IMR-90 (cell line): ENCODE results near the gene CTNNA2. TPM values are rescaled to one million over a fixed set of nuclear protein-coding genes. Genes with fewer than 3 reads are reported as not detected.
A peak's percentile ranks its signal among the peaks of the same experiment; 100 is the strongest.

Experiments
- ATAC-seq: fragments of 200-7000 bp; cut with Tn5 transposase; 2 replicates; pipeline ENCODE4 v1.9.1; 2020; ENCODE audit warnings: low read depth, mild to moderate bottlenecking, moderate library complexity
- BruUV-seq: library from RNA; stranded (reverse); fragments of 400-500 nt; replicated peaks from 2 replicates; lab custom pipeline; 2021; lab: Mats Ljungman, UMichigan
- CTCF ChIA-PET: fragments of 300-600 bp; formaldehyde crosslinking; extraction: SDS; loops from one replicate; lab custom pipeline; 2021; ENCODE audit warnings: antibody characterized with exemption; lab: Yijun Ruan, JAX
- POLR2A ChIA-PET: fragments of 300-600 bp; sonication (Branson Sonifier 250); formaldehyde crosslinking; loops from one replicate; lab custom pipeline; 2022; ENCODE audit warnings: antibody characterized with exemption; ENCODE audit not compliant: unreplicated experiment; lab: Charles Lee
- DNase-seq: peaks from one replicate; pipeline ENCODE4 v3.0.0; 2013
- H2AFZ ChIP-seq: replicated peaks from 2 replicates; pipeline ENCODE3; 2013; ENCODE audit warnings: low read length, mild to moderate bottlenecking; ENCODE audit not compliant: poor library complexity
- H2AK5ac ChIP-seq: 2 replicates; pipeline ENCODE4 v1.6.1; 2013; ENCODE audit warnings: low read depth, low read length, inconsistent platforms
- H2AK9ac ChIP-seq: replicated peaks from 2 replicates; pipeline ENCODE3; 2013; ENCODE audit warnings: mild to moderate bottlenecking, low read depth, low read length, moderate library complexity; ENCODE audit not compliant: poor library complexity
- H2BK120ac ChIP-seq: 2 replicates; pipeline ENCODE4 v1.6.1; 2013; ENCODE audit warnings: low read depth, low read length, inconsistent platforms
- H2BK15ac ChIP-seq: 3 replicates; pipeline ENCODE4 v1.6.1; 2013; ENCODE audit warnings: low read depth, low read length, inconsistent platforms
- H2BK20ac ChIP-seq: 2 replicates; pipeline ENCODE4 v1.6.1; 2013; ENCODE audit warnings: low read depth, mild to moderate bottlenecking, inconsistent platforms, low read length, moderate library complexity
- H2BK5ac ChIP-seq: 2 replicates; pipeline ENCODE4 v1.6.1; 2013; ENCODE audit warnings: mild to moderate bottlenecking, low read depth, low read length, inconsistent platforms; ENCODE audit not compliant: poor library complexity, severe bottlenecking
- H3K14ac ChIP-seq: replicated peaks from 2 replicates; pipeline ENCODE4 v1.6.1; 2013; ENCODE audit warnings: low read depth, low read length, inconsistent platforms
- H3K18ac ChIP-seq: 2 replicates; pipeline ENCODE4 v1.6.1; 2013; ENCODE audit warnings: low read depth, low read length, control low read depth
- H3K23ac ChIP-seq: 2 replicates; pipeline ENCODE4 v1.6.1; 2013; ENCODE audit warnings: low read depth, low read length, inconsistent platforms
- H3K27ac ChIP-seq: 2 replicates; pipeline ENCODE4 v1.5.1; 2013; ENCODE audit warnings: mild to moderate bottlenecking, control low read depth, low read length; ENCODE audit not compliant: insufficient read depth
- H3K27me3 ChIP-seq: 2 replicates; pipeline ENCODE4 v1.6.1; 2013; ENCODE audit warnings: low read length; ENCODE audit not compliant: control insufficient read depth, insufficient read depth
- H3K36me3 ChIP-seq: 2 replicates; pipeline ENCODE4 v1.6.1; 2013; ENCODE audit warnings: low read length, mixed read lengths; ENCODE audit not compliant: control insufficient read depth, insufficient read depth
- H3K4ac ChIP-seq: 2 replicates; pipeline ENCODE4 v1.6.1; 2013; ENCODE audit warnings: low read depth, low read length, inconsistent platforms
- H3K4me1 ChIP-seq: 2 replicates; pipeline ENCODE4 v1.6.1; 2013; ENCODE audit warnings: low read length, mixed read lengths; ENCODE audit not compliant: control insufficient read depth, insufficient read depth
- H3K4me2 ChIP-seq: 2 replicates; pipeline ENCODE4 v1.6.1; 2013; ENCODE audit warnings: low read depth, mild to moderate bottlenecking, control low read depth, low read length, moderate library complexity
- H3K4me3 ChIP-seq: 2 replicates; pipeline ENCODE4 v1.5.1; 2013; ENCODE audit warnings: low read depth, mild to moderate bottlenecking, control low read depth, low read length, moderate library complexity; ENCODE audit not compliant: insufficient read depth
- H3K56ac ChIP-seq: 2 replicates; pipeline ENCODE4 v1.6.1; 2013; ENCODE audit warnings: low read length, inconsistent platforms; ENCODE audit not compliant: insufficient read depth; ENCODE audit errors: extremely low read depth
- H3K79me1 ChIP-seq, 2 experiments: 2 replicates each; pipeline ENCODE4 v1.6.1; 2013; ENCODE audit warnings: low read length in 2 of 2, inconsistent platforms in 1 of 2, low read depth in 1 of 2
- H3K9ac ChIP-seq: 2 replicates; pipeline ENCODE4 v1.6.1; 2013; ENCODE audit warnings: low read depth, low read length, control low read depth
- H3K9me1 ChIP-seq: 2 replicates; pipeline ENCODE4 v1.6.1; 2013; ENCODE audit warnings: low read length, inconsistent platforms; ENCODE audit not compliant: insufficient read depth
- H3K9me3 ChIP-seq: 2 replicates; pipeline ENCODE4 v1.6.1; 2013; ENCODE audit warnings: low read length; ENCODE audit not compliant: control insufficient read depth, insufficient read depth
- H4K20me1 ChIP-seq: 2 replicates; pipeline ENCODE4 v1.6.1; 2013; ENCODE audit warnings: low read length, inconsistent platforms; ENCODE audit not compliant: insufficient read depth
- H4K5ac ChIP-seq: 2 replicates; pipeline ENCODE4 v1.6.1; 2013; ENCODE audit warnings: mild to moderate bottlenecking, low read depth, low read length, control low read depth
- H4K8ac ChIP-seq, 2 experiments: 2 replicates each; pipeline ENCODE4 v1.6.1; 2013; ENCODE audit warnings: low read depth in 2 of 2, low read length in 2 of 2, control low read depth in 1 of 2, inconsistent platforms in 1 of 2
- H4K91ac ChIP-seq: 2 replicates; pipeline ENCODE4 v1.6.1; 2013; ENCODE audit warnings: low read depth, low read length, inconsistent platforms; ENCODE audit not compliant: insufficient read depth
- RAD21 ChIP-seq: IDR thresholded peaks from 2 replicates; pipeline ENCODE4 v1.6.1; 2012; ENCODE audit warnings: low read length, improper control_type of control experiment
- RFX5 ChIP-seq: IDR thresholded peaks from 2 replicates; pipeline ENCODE4 v1.8.0; 2012; ENCODE audit warnings: low read depth, mild to moderate bottlenecking, low read length, moderate library complexity
- WGBS, 2 experiments: methylation state at CpG; one replicate each; pipeline versions ENCODE4 v1.1.5 to v1.1.7; 2013; ENCODE audit warnings: missing lambda C conversion rate in 2 of 2; ENCODE audit not compliant: insufficient read length in 1 of 2; ENCODE audit errors: extremely low coverage in 2 of 2; 5-methylcytosine and 5-hydroxymethylcytosine counted together
- dilution Hi-C: fragments of 300-500 bp; cut with HindIII; formaldehyde crosslinking; loops from one replicate; pipeline ENCODE4 v1.14.3; 2018; ENCODE audit warnings: low sequenced_read_pairs; ENCODE audit not compliant: unreplicated experiment
- in situ Hi-C: fragments of 300-500 bp; cut with MboI; formaldehyde crosslinking; loops from 3 replicates; pipeline ENCODE4 v1.14.3; 2019; ENCODE audit warnings: low sequenced_read_pairs, inconsistent platforms, mixed read lengths
- intact Hi-C: fragments of 100-400 bp; cut with micrococcal nuclease; formaldehyde crosslinking; loops from 2 replicates; pipeline ENCODE4 v1.10.0; 2022
- polyA plus RNA-seq, 3 experiments: library from polyadenylated mRNA; depleted of rRNA; stranded (reverse); fragments of >200 nt; gene quantifications; 2 replicates each; pipeline ENCODE4 v1.2.3, GENCODE V29; 2012; ENCODE audit warnings: low replicate concordance in 1 of 3
- total RNA-seq: library from RNA; depleted of rRNA; stranded (reverse); fragments of >200 nt; gene quantifications from 2 replicates; pipeline ENCODE4 v1.2.3, GENCODE V29; 2012
- TF ChIP-seq, protein P1 (sequence below): fragments of 150-350 bp; IDR thresholded peaks from 2 replicates; pipeline ENCODE4 v1.6.1; 2017; ENCODE audit warnings: mild to moderate bottlenecking, antibody characterized with exemption, low read length, low read depth
- TF ChIP-seq, protein P2 (sequence below): conservative IDR thresholded peaks from 2 replicates; pipeline ENCODE4 v1.5.1; 2012; ENCODE audit warnings: mild to moderate bottlenecking, low read depth, low read length, improper control_type of control experiment

Gene CTNNA2
- total and polyA plus RNA-seq, 2 of the 4 experiments (the other 2 are of a cell fraction) = not detected

- Histone ChIP-seq H3K9me1 (no peaks in the 10 kb centered on the region), H4K8ac (no peak overlapping the region), H3K4me2 (no peak overlapping the region), H4K91ac (no peak overlapping the region), H4K5ac (no peak overlapping the region), H3K27me3 (no peaks in the 10 kb centered on the region; the same call in 1 of the 2 replicates), H3K36me3 (no peaks in the 10 kb centered on the region), H3K23ac (no peak overlapping the region), H2BK20ac (no peak overlapping the region), H3K4me3 (no peak overlapping the region), H3K4me1 (no peaks in the 10 kb centered on the region), H3K79me1 (no peaks in the 10 kb centered on the region), H4K20me1 (no peaks in the 10 kb centered on the region), H2BK5ac (no peak overlapping the region), H3K14ac (no peak overlapping the region), H3K27ac (no peak overlapping the region), H2AK9ac (no peak overlapping the region), H2BK120ac (no peak overlapping the region), H3K9me3 (no peaks in the 10 kb centered on the region), H2BK15ac (no peak overlapping the region), H3K4ac (no peak overlapping the region), H3K56ac (no peak overlapping the region), H3K9ac (no peak overlapping the region), H3K18ac (no peak overlapping the region), H2AFZ (no peak overlapping the region), H2AK5ac (no peak overlapping the region)
- intact Hi-C loops (loop anchor here (10.0 kb wide), 1 partner anchor 239 kb away; no protein-coding TSS in a partner anchor), in situ Hi-C loops (no loop called here), dilution Hi-C loops (no loop called here)
- ATAC-seq (no peak), DNase-seq (peak; percentile 27)
- CTCF ChIA-PET = interaction anchor here (0.9 kb wide), 1 partner anchor 18 kb away, joined by 4 read pairs; no protein-coding TSS in a partner anchor
- POLR2A ChIA-PET = no interaction called here
- no TSS peak for BruUV-seq
- no CpG with 5 or more reads among the region's 9 CpGs for WGBS, 2 experiments
- TF ChIP-seq RFX5 (no peak), RAD21 (peak; percentile 48)
- TF ChIP-seq, protein P1, sequence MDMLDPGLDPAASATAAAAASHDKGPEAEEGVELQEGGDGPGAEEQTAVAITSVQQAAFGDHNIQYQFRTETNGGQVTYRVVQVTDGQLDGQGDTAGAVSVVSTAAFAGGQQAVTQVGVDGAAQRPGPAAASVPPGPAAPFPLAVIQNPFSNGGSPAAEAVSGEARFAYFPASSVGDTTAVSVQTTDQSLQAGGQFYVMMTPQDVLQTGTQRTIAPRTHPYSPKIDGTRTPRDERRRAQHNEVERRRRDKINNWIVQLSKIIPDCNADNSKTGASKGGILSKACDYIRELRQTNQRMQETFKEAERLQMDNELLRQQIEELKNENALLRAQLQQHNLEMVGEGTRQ = no peak
- TF ChIP-seq, protein P2, sequence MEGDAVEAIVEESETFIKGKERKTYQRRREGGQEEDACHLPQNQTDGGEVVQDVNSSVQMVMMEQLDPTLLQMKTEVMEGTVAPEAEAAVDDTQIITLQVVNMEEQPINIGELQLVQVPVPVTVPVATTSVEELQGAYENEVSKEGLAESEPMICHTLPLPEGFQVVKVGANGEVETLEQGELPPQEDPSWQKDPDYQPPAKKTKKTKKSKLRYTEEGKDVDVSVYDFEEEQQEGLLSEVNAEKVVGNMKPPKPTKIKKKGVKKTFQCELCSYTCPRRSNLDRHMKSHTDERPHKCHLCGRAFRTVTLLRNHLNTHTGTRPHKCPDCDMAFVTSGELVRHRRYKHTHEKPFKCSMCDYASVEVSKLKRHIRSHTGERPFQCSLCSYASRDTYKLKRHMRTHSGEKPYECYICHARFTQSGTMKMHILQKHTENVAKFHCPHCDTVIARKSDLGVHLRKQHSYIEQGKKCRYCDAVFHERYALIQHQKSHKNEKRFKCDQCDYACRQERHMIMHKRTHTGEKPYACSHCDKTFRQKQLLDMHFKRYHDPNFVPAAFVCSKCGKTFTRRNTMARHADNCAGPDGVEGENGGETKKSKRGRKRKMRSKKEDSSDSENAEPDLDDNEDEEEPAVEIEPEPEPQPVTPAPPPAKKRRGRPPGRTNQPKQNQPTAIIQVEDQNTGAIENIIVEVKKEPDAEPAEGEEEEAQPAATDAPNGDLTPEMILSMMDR = peak; percentile 43
Measured at GRCh38 chr2:80255918-80256781, 743.3 kb downstream of the CTNNA2 start.
